Stimulated activated CD4-positive, alpha-beta T cell treated with anti-CD3 and anti-CD28 coated beads, TNF-alpha, amount 100 ng/mL, for 1 hour (primary cell): Measurements from ENCODE around the gene AFG3L2.

Source experiments
- DNase-seq, 3 donors: peaks; one replicate each; pipeline ENCODE4 v3.0.0-alpha.2; 2020; ENCODE audit warnings: low read depth in 3 of 3, low spot score in 1 of 3

The AFG3L2 gene

GRCh38 chr18:12282442-12283039 lies 94.5 kb downstream of the AFG3L2 start:
- DNase-seq: no peak

- no peak for DNase-seq
These were observed 95.2 kb downstream of the AFG3L2 start for GRCh38 chr18:12281861-12282260.

GRCh38 chr18:12279781-12280531 lies 97.1 kb downstream of the AFG3L2 start:
- DNase-seq: no peak
